Measurements from ENCODE around the gene WDR33. TPM values are rescaled to one million over a fixed set of nuclear protein-coding genes. Genes with fewer than 3 reads are reported as not detected.

The WDR33 gene
- total and polyA plus RNA-seq, 2 of the 4 experiments (the other 2 are of a cell fraction): 19.6 to 41.2 TPM

GRCh38 chr2:127697482-127698180 is 113.3 kb downstream of the WDR33 start:
- dilution Hi-C loops (cut with HindIII; ENCODE audit: low sequenced_read_pairs, unreplicated experiment): no loop called here
- Histone ChIP-seq H2BK5ac (ENCODE audit: low read depth, low read length, poor library complexity, severe bottlenecking) (no peak overlapping the region), H3K18ac (ENCODE audit: low read depth, low read length) (no peak overlapping the region), H3K56ac (ENCODE audit: extremely low read depth, insufficient read depth, low read length) (no peak overlapping the region), H2BK120ac (ENCODE audit: low read depth, low read length) (no peak overlapping the region), H3K4ac (ENCODE audit: low read depth, low read length) (no peak overlapping the region), H4K91ac (ENCODE audit: insufficient read depth, low read depth, low read length) (no peak overlapping the region), H3K27me3 (ENCODE audit: control insufficient read depth, insufficient read depth, low read length) (no peaks in the 10 kb centered on the region), H2BK20ac (ENCODE audit: low read depth, low read length) (no peak overlapping the region), H3K4me2 (ENCODE audit: low read depth, low read length) (no peak overlapping the region), H3K14ac (replicated peaks; ENCODE audit: low read depth, low read length) (no peak overlapping the region), H4K20me1 (ENCODE audit: insufficient read depth, low read length) (no peaks in the 10 kb centered on the region), H3K27ac (ENCODE audit: insufficient read depth, low read length) (no peak overlapping the region), H3K9me1 (ENCODE audit: insufficient read depth, low read length) (peaks cover 9% of the 10 kb centered on the region), H4K5ac (ENCODE audit: low read depth, low read length) (no peak overlapping the region), H2AK9ac (replicated peaks; ENCODE audit: low read depth, low read length, poor library complexity) (peak overlapping the region; percentile 18), H4K8ac (ENCODE audit: low read depth in 2 of 2, low read length in 2 of 2) (no peak overlapping the region), H2AFZ (replicated peaks; ENCODE audit: low read length, poor library complexity) (no peak overlapping the region), H3K4me1 (ENCODE audit: control insufficient read depth, insufficient read depth, low read length) (peaks cover 2% of the 10 kb centered on the region; the same call in 1 of the 2 replicates), H3K9me3 (ENCODE audit: control insufficient read depth, insufficient read depth, low read length) (no peaks in the 10 kb centered on the region), H3K79me1 (ENCODE audit: low read depth in 1 of 2, low read length in 2 of 2) (peaks cover 1 to 19% of the 10 kb centered on the region in 2 experiments; a peak in 3 of 4 replicates), H2BK15ac (ENCODE audit: low read depth, low read length) (no peak overlapping the region), H3K23ac (ENCODE audit: low read depth, low read length) (no peak overlapping the region), H3K4me3 (ENCODE audit: insufficient read depth, low read depth, low read length) (no peak overlapping the region), H3K36me3 (ENCODE audit: control insufficient read depth, insufficient read depth, low read length) (no peaks in the 10 kb centered on the region), H2AK5ac (ENCODE audit: low read depth, low read length) (no peak overlapping the region), H3K9ac (ENCODE audit: low read depth, low read length) (no peak overlapping the region)
- DNase-seq (no peak), ATAC-seq (ENCODE audit: low read depth) (no peak)
- CTCF ChIA-PET: no interaction called here
- POLR2A ChIA-PET (ENCODE audit: unreplicated experiment): no interaction called here
- BruUV-seq (replicated peaks): no TSS peak
- intact Hi-C loops (cut with micrococcal nuclease): no loop called here
- no peak for TF ChIP-seq BHLHE40 (IDR thresholded peaks at IDR 0.05; ENCODE audit: low read depth, low read length)
- no peak for TF ChIP-seq MAZ (IDR thresholded peaks at IDR 0.05; ENCODE audit: borderline replicate concordance, low read depth, low read length)
- TF ChIP-seq MAFK (IDR thresholded peaks at IDR 0.05; ENCODE audit: low read depth, low read length): no peak
- TF ChIP-seq RFX5 (IDR thresholded peaks at IDR 0.05; ENCODE audit: low read depth, low read length): no peak
- no peak for TF ChIP-seq SMC3 (IDR thresholded peaks at IDR 0.05; ENCODE audit: low read depth, low read length)
- TF ChIP-seq NFE2L2 (IDR thresholded peaks at IDR 0.05; ENCODE audit: low read depth, low read length): no peak
- TF ChIP-seq MXI1 (IDR thresholded peaks at IDR 0.05; ENCODE audit: borderline replicate concordance, low read depth, low read length): no peak
- no peak for TF ChIP-seq POLR2A (IDR thresholded peaks at IDR 0.05; ENCODE audit: low read depth, low read length)
- no peak for TF ChIP-seq CEBPB (IDR thresholded peaks at IDR 0.05; ENCODE audit: low read depth, low read length)
- no peak for TF ChIP-seq RAD21 (IDR thresholded peaks at IDR 0.05; ENCODE audit: low read length)
- TF ChIP-seq, protein P1, sequence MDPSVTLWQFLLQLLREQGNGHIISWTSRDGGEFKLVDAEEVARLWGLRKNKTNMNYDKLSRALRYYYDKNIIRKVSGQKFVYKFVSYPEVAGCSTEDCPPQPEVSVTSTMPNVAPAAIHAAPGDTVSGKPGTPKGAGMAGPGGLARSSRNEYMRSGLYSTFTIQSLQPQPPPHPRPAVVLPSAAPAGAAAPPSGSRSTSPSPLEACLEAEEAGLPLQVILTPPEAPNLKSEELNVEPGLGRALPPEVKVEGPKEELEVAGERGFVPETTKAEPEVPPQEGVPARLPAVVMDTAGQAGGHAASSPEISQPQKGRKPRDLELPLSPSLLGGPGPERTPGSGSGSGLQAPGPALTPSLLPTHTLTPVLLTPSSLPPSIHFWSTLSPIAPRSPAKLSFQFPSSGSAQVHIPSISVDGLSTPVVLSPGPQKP (IDR thresholded peaks at IDR 0.05; ENCODE audit: borderline replicate concordance, low read depth, low read length): no peak
- no peak for TF ChIP-seq RCOR1 (IDR thresholded peaks at IDR 0.05; ENCODE audit: insufficient replicate concordance, low read length)
- TF ChIP-seq USF2 (IDR thresholded peaks at IDR 0.05; ENCODE audit: low read depth, low read length): no peak
- in situ Hi-C loops (cut with MboI; ENCODE audit: low sequenced_read_pairs): no loop called here
- WGBS, 2 experiments (ENCODE audit: extremely low coverage in 2 of 2, insufficient read length in 1 of 2): 97% methylated on average over 17 of the region's 21 CpGs; no CpG with 5 or more reads in 1 of the 2 experiments
